Endodermal cell (in vitro differentiated cells): Measurements from ENCODE around the gene MTR. TPM values are rescaled to one million over a fixed set of nuclear protein-coding genes. Genes with fewer than 3 reads are reported as not detected.

ENCODE experiments used
- DNase-seq: peaks from one replicate; pipeline ENCODE4 v3.0.0-alpha.2; 2017
- H3K27ac ChIP-seq: 2 replicates; pipeline ENCODE4 v1.5.1; 2013; ENCODE audit warnings: mild to moderate bottlenecking, low read depth, low read length, moderate library complexity
- H3K27me3 ChIP-seq: 2 replicates; pipeline ENCODE4 v1.6.1; 2013; ENCODE audit warnings: mild to moderate bottlenecking, low read length, moderate library complexity; ENCODE audit not compliant: insufficient read depth, control insufficient read depth, poor library complexity, severe bottlenecking
- H3K36me3 ChIP-seq: 2 replicates; pipeline ENCODE4 v1.7.0; 2013; ENCODE audit warnings: mild to moderate bottlenecking, low read length, moderate library complexity; ENCODE audit not compliant: control insufficient read depth, insufficient read depth
- H3K4me1 ChIP-seq: one replicate; pipeline ENCODE4 v1.7.0; 2013; ENCODE audit warnings: low read length; ENCODE audit not compliant: control insufficient read depth, insufficient read depth
- H3K4me3 ChIP-seq: 2 replicates; pipeline ENCODE4 v1.5.1; 2013; ENCODE audit warnings: mild to moderate bottlenecking, low read length, moderate library complexity
- H3K9ac ChIP-seq: 2 replicates; pipeline ENCODE4 v1.6.1; 2013; ENCODE audit warnings: mild to moderate bottlenecking, low read length, moderate library complexity; ENCODE audit not compliant: poor library complexity, severe bottlenecking; ENCODE audit errors: extremely low read depth
- H3K9me3 ChIP-seq: 2 replicates; pipeline ENCODE4 v1.6.1; 2013; ENCODE audit warnings: mild to moderate bottlenecking, low read length, moderate library complexity; ENCODE audit not compliant: control insufficient read depth
- H3K27ac Mint-ChIP-seq: 2 replicates; pipeline ENCODE4 v1.8.0; 2020; ENCODE audit warnings: mixed read lengths
- H3K27me3 Mint-ChIP-seq: 2 replicates; pipeline ENCODE4 v1.8.0; 2021; ENCODE audit warnings: mild to moderate bottlenecking, mixed read lengths; ENCODE audit not compliant: insufficient read depth
- H3K36me3 Mint-ChIP-seq: 2 replicates; pipeline ENCODE4 v1.8.0; 2020; ENCODE audit warnings: low read depth, mixed read lengths
- H3K4me1 Mint-ChIP-seq: 2 replicates; pipeline ENCODE4 v1.8.0; 2020; ENCODE audit warnings: mixed read lengths
- H3K4me3 Mint-ChIP-seq: 2 replicates; pipeline ENCODE4 v1.8.0; 2020; ENCODE audit warnings: mild to moderate bottlenecking, moderate library complexity, mixed read lengths
- H3K9me3 Mint-ChIP-seq: 2 replicates; pipeline ENCODE4 v1.8.0; 2020; ENCODE audit warnings: mild to moderate bottlenecking, mixed read lengths
- CTCF ChIP-seq: fragments of 200-600 bp; sonication (generic); conservative IDR thresholded peaks from 2 replicates; pipeline ENCODE4 v1.5.0; 2021; ENCODE audit warnings: antibody characterized with exemption, mild to moderate bottlenecking
- WGBS, 2 experiments: methylation state at CpG; one replicate each; pipeline versions ENCODE4 v1.1.5 to v1.1.7; 2013; ENCODE audit warnings: missing lambda C conversion rate in 2 of 2, mixed read lengths in 1 of 2; ENCODE audit not compliant: insufficient coverage in 1 of 2, insufficient read length in 1 of 2; 5-methylcytosine and 5-hydroxymethylcytosine counted together
- long read RNA-seq, 4 experiments: library from polyadenylated mRNA in 2 of 4; library from RNA in 1 of 4; library from capped mRNA in 1 of 4; stranded (forward) in 3 of 4; unstranded in 1 of 4; transcript quantifications; one replicate each; pipeline ENCODE4 v2.0.0, GENCODE V29; 2020 to 2021; ENCODE audit warnings: inconsistent platforms in 1 of 4
- polyA plus RNA-seq, 2 experiments: library from polyadenylated mRNA; stranded (reverse); fragments of 50-300 nt; gene quantifications; one replicate each; pipeline ENCODE4 v1.2.3, GENCODE V29; 2013
- total RNA-seq, 2 donors: library from RNA; stranded (reverse); fragmentation: NEBNext Ultra II Directional in 1 of 2; extraction: Animal tissue kit (Norgen Biotek cat#: 25700) in 1 of 2; gene quantifications; 2 replicates in 1 of 2; 3 replicates in 1 of 2; pipeline ENCODE4 v1.2.1, GENCODE V29; 2021

MTR gene
- total RNA-seq, result 10 to 100 TPM; 28.5 to 29.5 TPM
- 12.0 TPM for polyA plus RNA-seq (2013, experiment 1 of 2)
- 12.2 TPM for polyA plus RNA-seq (2013, experiment 2 of 2)
- long read RNA-seq, experiment 1, partial matches to known transcripts, result 5 of 9 reads
- long read RNA-seq, experiment 1, other reads (novel, unspliced or antisense), result 4 of 9 reads
- long read RNA-seq, experiment 2, full-length matches to known transcripts, result 6 of 29 reads
- long read RNA-seq, experiment 2, partial matches to known transcripts, result 20 of 29 reads
- long read RNA-seq, experiment 2, other reads (novel, unspliced or antisense), result 3 of 29 reads
- long read RNA-seq, experiment 3, full-length matches to known transcripts, result 5 of 67 reads
- long read RNA-seq, experiment 3, partial matches to known transcripts, result 35 of 67 reads
- long read RNA-seq, experiment 3, other reads (novel, unspliced or antisense), result 27 of 67 reads
- long read RNA-seq, experiment 4, partial matches to known transcripts, result 1 of 5 reads
- long read RNA-seq, experiment 4, other reads (novel, unspliced or antisense), result 4 of 5 reads

GRCh38 chr1:236795035-236795756 is at the start of gene MTR:
Gene MTR, plus strand, starts transcription at chr1:236795292. Its CDS starts 412 bp downstream, at chr1:236795704.
- Mint-ChIP-seq H3K4me1 (peaks cover 15% of the 10 kb centered on the region), H3K27ac (peak within 1 kb of the TSS; percentile 92), H3K9me3 (no peaks in the 10 kb centered on the region), H3K27me3 (peaks cover 17% of the 10 kb centered on the region), H3K36me3 (no peaks in the 10 kb centered on the region), H3K4me3 (peak within 1 kb of the TSS; percentile 93)
- no peak for TF ChIP-seq CTCF
- Histone ChIP-seq H3K4me1 (no peaks in the 10 kb centered on the region), H3K9ac (peak within 1 kb of the TSS; percentile 67), H3K4me3 (peak within 1 kb of the TSS; percentile 81), H3K27ac (peak within 1 kb of the TSS; percentile 59), H3K9me3 (no peaks in the 10 kb centered on the region), H3K36me3 (no peaks in the 10 kb centered on the region), H3K27me3 (peaks cover 15% of the 10 kb centered on the region)
- 0% methylated on average over 48 to 67 of the region's 67 CpGs for WGBS, 2 experiments
- peak; percentile 98 for DNase-seq

GRCh38 chr1:236746785-236747184 is 48.3 kb upstream of the MTR start:
- no peak overlapping the region for H3K4me3 Mint-ChIP-seq
- TF ChIP-seq CTCF, result no peak
- no peaks in the 10 kb centered on the region for H3K9me3 Mint-ChIP-seq
- no peaks in the 10 kb centered on the region for H3K27me3 ChIP-seq
- H3K27me3 Mint-ChIP-seq, result no peaks in the 10 kb centered on the region
- no peaks in the 10 kb centered on the region for H3K4me1 ChIP-seq
- no peak overlapping the region for H3K9ac ChIP-seq
- H3K4me3 ChIP-seq, result no peak overlapping the region
- H3K27ac Mint-ChIP-seq, result no peak overlapping the region
- no peaks in the 10 kb centered on the region for H3K36me3 Mint-ChIP-seq
- no peaks in the 10 kb centered on the region for H3K4me1 Mint-ChIP-seq
- 95 to 100% methylated on average over 2 to 5 of the region's 5 CpGs for WGBS, 2 experiments
- no peaks in the 10 kb centered on the region for H3K36me3 ChIP-seq
- H3K27ac ChIP-seq, result no peak overlapping the region
- DNase-seq, result no peak
- H3K9me3 ChIP-seq, result no peaks in the 10 kb centered on the region

- Mint-ChIP-seq H3K4me3 (no peak overlapping the region), H3K9me3 (no peaks in the 10 kb centered on the region), H3K4me1 (no peaks in the 10 kb centered on the region), H3K36me3 (no peaks in the 10 kb centered on the region), H3K27me3 (no peaks in the 10 kb centered on the region), H3K27ac (no peak overlapping the region)
- Histone ChIP-seq H3K4me3 (no peak overlapping the region), H3K4me1 (no peaks in the 10 kb centered on the region), H3K9ac (no peak overlapping the region), H3K27ac (no peak overlapping the region), H3K9me3 (no peaks in the 10 kb centered on the region), H3K36me3 (no peaks in the 10 kb centered on the region), H3K27me3 (no peaks in the 10 kb centered on the region)
- WGBS, 2 experiments, result 93 to 95% methylated on average over 5 to 6 of the region's 6 CpGs
- DNase-seq, result no peak
- no peak for TF ChIP-seq CTCF
Measured at GRCh38 chr1:236747311-236747985, 47.6 kb upstream of the MTR start.
